ENCODE data around the gene SOCS1. TPM values are rescaled to one million over a fixed set of nuclear protein-coding genes. Genes with fewer than 3 reads are reported as not detected.

The SOCS1 gene
- total and polyA plus RNA-seq, 2 experiments from 2014 or later: 84.7 to 104 TPM

DNA sequence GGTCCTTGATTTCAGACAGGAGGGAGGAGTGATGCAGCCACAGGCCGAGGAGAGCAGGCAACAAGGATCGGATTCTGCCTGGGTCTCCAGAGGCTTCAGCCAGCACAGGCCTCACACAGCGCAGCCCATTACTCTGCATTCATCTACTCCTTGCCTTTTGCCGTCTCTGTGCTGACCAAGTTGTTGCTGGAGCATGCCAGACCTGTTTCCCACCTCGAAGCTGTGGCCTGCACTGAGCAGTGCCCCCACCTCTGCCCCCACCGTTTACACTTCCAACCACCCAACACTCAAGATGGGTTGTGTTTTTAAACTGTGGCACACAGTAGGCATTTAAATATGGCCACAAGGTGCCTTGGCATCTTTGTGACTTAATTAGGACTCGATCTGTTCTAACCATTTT lies 19.0 kb upstream of the SOCS1 start:
- H3K4me1 Mint-ChIP-seq: peaks cover 11% of the 10 kb centered on the region
- Histone ChIP-seq H3K79me2 (replicated peaks; ENCODE audit: insufficient read depth) (no peaks in the 10 kb centered on the region), H2AFZ (peak overlapping the region; percentile 23; the same call in 1 of the 2 replicates), H3K4me1 (ENCODE audit: insufficient read depth) (no peaks in the 10 kb centered on the region; the same call in 1 of the 2 replicates), H3K4me3 (no peak overlapping the region), H3F3A (replicated peaks; ENCODE audit: low read depth) (0 out of 2 replicates have a peak, but pooled peaks cover 3% of the 10 kb centered on the region), H3K27me3 (ENCODE audit: insufficient read depth) (no peaks in the 10 kb centered on the region), H3K27ac (ENCODE audit: low read depth) (no peak overlapping the region), H4K20me1 (replicated peaks; ENCODE audit: insufficient read depth) (no peaks in the 10 kb centered on the region), H3K36me3 (ENCODE audit: insufficient read depth) (no peaks in the 10 kb centered on the region), H3K9me2 (ENCODE audit: insufficient read depth) (no peaks in the 10 kb centered on the region), H3K4me2 (no peak overlapping the region)
- no peak for DNase-seq (ENCODE audit: low spot score)
- no peak overlapping the region for H3K4me3 Mint-ChIP-seq
- H3K27me3 Mint-ChIP-seq (ENCODE audit: insufficient read depth, low read depth, poor library complexity): peaks cover 14% of the 10 kb centered on the region
- TF ChIP-seq NANOG (IDR thresholded peaks at IDR 0.05; ENCODE audit: borderline replicate concordance): no peak
- no peak for TF ChIP-seq ZNF114 (CRISPR knock-in tag; IDR thresholded peaks at IDR 0.05)
- TF ChIP-seq POLR2AphosphoS5 (IDR thresholded peaks at IDR 0.05; ENCODE audit: low read depth): no peak
- TF ChIP-seq JUNB (IDR thresholded peaks at IDR 0.05; ENCODE audit: unreplicated experiment): no peak
- TF ChIP-seq, protein P1, sequence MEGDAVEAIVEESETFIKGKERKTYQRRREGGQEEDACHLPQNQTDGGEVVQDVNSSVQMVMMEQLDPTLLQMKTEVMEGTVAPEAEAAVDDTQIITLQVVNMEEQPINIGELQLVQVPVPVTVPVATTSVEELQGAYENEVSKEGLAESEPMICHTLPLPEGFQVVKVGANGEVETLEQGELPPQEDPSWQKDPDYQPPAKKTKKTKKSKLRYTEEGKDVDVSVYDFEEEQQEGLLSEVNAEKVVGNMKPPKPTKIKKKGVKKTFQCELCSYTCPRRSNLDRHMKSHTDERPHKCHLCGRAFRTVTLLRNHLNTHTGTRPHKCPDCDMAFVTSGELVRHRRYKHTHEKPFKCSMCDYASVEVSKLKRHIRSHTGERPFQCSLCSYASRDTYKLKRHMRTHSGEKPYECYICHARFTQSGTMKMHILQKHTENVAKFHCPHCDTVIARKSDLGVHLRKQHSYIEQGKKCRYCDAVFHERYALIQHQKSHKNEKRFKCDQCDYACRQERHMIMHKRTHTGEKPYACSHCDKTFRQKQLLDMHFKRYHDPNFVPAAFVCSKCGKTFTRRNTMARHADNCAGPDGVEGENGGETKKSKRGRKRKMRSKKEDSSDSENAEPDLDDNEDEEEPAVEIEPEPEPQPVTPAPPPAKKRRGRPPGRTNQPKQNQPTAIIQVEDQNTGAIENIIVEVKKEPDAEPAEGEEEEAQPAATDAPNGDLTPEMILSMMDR (conservative IDR thresholded peaks at IDR 0.05; ENCODE audit: low read depth in 2 of 2): no peak
- TF ChIP-seq, protein P2, sequence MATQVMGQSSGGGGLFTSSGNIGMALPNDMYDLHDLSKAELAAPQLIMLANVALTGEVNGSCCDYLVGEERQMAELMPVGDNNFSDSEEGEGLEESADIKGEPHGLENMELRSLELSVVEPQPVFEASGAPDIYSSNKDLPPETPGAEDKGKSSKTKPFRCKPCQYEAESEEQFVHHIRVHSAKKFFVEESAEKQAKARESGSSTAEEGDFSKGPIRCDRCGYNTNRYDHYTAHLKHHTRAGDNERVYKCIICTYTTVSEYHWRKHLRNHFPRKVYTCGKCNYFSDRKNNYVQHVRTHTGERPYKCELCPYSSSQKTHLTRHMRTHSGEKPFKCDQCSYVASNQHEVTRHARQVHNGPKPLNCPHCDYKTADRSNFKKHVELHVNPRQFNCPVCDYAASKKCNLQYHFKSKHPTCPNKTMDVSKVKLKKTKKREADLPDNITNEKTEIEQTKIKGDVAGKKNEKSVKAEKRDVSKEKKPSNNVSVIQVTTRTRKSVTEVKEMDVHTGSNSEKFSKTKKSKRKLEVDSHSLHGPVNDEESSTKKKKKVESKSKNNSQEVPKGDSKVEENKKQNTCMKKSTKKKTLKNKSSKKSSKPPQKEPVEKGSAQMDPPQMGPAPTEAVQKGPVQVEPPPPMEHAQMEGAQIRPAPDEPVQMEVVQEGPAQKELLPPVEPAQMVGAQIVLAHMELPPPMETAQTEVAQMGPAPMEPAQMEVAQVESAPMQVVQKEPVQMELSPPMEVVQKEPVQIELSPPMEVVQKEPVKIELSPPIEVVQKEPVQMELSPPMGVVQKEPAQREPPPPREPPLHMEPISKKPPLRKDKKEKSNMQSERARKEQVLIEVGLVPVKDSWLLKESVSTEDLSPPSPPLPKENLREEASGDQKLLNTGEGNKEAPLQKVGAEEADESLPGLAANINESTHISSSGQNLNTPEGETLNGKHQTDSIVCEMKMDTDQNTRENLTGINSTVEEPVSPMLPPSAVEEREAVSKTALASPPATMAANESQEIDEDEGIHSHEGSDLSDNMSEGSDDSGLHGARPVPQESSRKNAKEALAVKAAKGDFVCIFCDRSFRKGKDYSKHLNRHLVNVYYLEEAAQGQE (IDR thresholded peaks at IDR 0.05; ENCODE audit: unreplicated experiment): no peak
- TF ChIP-seq CREB1 (CRISPR knock-in tag; IDR thresholded peaks at IDR 0.05; ENCODE audit: low read depth): no peak
- TF ChIP-seq, protein P3, sequence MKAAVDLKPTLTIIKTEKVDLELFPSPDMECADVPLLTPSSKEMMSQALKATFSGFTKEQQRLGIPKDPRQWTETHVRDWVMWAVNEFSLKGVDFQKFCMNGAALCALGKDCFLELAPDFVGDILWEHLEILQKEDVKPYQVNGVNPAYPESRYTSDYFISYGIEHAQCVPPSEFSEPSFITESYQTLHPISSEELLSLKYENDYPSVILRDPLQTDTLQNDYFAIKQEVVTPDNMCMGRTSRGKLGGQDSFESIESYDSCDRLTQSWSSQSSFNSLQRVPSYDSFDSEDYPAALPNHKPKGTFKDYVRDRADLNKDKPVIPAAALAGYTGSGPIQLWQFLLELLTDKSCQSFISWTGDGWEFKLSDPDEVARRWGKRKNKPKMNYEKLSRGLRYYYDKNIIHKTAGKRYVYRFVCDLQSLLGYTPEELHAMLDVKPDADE (IDR thresholded peaks at IDR 0.05): no peak
- TF ChIP-seq ZNF331 (CRISPR knock-in tag; IDR thresholded peaks at IDR 0.05; ENCODE audit: low read depth): no peak
- no peak for TF ChIP-seq EZH2 (IDR thresholded peaks at IDR 0.05; ENCODE audit: low read depth, unreplicated experiment)
- TF ChIP-seq, protein P4, sequence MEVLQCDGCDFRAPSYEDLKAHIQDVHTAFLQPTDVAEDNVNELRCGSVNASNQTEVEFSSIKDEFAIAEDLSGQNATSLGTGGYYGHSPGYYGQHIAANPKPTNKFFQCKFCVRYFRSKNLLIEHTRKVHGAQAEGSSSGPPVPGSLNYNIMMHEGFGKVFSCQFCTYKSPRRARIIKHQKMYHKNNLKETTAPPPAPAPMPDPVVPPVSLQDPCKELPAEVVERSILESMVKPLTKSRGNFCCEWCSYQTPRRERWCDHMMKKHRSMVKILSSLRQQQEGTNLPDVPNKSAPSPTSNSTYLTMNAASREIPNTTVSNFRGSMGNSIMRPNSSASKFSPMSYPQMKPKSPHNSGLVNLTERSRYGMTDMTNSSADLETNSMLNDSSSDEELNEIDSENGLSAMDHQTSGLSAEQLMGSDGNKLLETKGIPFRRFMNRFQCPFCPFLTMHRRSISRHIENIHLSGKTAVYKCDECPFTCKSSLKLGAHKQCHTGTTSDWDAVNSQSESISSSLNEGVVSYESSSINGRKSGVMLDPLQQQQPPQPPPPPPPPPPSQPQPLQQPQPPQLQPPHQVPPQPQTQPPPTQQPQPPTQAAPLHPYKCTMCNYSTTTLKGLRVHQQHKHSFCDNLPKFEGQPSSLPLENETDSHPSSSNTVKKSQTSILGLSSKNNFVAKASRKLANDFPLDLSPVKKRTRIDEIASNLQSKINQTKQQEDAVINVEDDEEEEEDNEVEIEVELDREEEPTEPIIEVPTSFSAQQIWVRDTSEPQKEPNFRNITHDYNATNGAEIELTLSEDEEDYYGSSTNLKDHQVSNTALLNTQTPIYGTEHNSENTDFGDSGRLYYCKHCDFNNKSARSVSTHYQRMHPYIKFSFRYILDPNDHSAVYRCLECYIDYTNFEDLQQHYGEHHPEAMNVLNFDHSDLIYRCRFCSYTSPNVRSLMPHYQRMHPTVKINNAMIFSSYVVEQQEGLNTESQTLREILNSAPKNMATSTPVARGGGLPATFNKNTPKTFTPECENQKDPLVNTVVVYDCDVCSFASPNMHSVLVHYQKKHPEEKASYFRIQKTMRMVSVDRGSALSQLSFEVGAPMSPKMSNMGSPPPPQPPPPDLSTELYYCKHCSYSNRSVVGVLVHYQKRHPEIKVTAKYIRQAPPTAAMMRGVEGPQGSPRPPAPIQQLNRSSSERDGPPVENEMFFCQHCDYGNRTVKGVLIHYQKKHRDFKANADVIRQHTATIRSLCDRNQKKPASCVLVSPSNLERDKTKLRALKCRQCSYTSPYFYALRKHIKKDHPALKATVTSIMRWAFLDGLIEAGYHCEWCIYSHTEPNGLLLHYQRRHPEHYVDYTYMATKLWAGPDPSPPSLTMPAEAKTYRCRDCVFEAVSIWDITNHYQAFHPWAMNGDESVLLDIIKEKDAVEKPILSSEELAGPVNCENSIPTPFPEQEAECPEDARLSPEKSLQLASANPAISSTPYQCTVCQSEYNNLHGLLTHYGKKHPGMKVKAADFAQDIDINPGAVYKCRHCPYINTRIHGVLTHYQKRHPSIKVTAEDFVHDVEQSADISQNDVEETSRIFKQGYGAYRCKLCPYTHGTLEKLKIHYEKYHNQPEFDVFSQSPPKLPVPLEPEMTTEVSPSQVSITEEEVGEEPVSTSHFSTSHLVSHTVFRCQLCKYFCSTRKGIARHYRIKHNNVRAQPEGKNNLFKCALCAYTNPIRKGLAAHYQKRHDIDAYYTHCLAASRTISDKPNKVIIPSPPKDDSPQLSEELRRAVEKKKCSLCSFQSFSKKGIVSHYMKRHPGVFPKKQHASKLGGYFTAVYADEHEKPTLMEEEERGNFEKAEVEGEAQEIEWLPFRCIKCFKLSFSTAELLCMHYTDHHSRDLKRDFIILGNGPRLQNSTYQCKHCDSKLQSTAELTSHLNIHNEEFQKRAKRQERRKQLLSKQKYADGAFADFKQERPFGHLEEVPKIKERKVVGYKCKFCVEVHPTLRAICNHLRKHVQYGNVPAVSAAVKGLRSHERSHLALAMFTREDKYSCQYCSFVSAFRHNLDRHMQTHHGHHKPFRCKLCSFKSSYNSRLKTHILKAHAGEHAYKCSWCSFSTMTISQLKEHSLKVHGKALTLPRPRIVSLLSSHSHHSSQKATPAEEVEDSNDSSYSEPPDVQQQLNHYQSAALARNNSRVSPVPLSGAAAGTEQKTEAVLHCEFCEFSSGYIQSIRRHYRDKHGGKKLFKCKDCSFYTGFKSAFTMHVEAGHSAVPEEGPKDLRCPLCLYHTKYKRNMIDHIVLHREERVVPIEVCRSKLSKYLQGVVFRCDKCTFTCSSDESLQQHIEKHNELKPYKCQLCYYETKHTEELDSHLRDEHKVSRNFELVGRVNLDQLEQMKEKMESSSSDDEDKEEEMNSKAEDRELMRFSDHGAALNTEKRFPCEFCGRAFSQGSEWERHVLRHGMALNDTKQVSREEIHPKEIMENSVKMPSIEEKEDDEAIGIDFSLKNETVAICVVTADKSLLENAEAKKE (CRISPR knock-in tag; IDR thresholded peaks at IDR 0.05): no peak
- no peak for TF ChIP-seq STAT1 (IDR thresholded peaks at IDR 0.05; ENCODE audit: unreplicated experiment)
- TF ChIP-seq EZH2phosphoT487 (IDR thresholded peaks at IDR 0.05; ENCODE audit: unreplicated experiment): no peak
- H3K9me3 Mint-ChIP-seq: peaks cover 3% of the 10 kb centered on the region; the same call in 1 of the 3 replicates
- no peak for ATAC-seq
- H3K36me3 Mint-ChIP-seq (ENCODE audit: low read depth): no peaks in the 10 kb centered on the region; the same call in 2 of the 3 replicates
- H3K27ac Mint-ChIP-seq: no peak overlapping the region
